CMK (cell line): ENCODE measurements around the gene POLR3E.
"Not testable (repeated sequence)": the region's sequence is repeated elsewhere in the genome, so short reads cannot be mapped to it uniquely, and the experiment has no call there.

Experiments used
- DNase-seq: peaks from one replicate; pipeline ENCODE4 v3.0.0-alpha.2; 2010; ENCODE audit warnings: low read depth

The POLR3E gene

GRCh38 chr16:22366371-22366770 lies 69.2 kb downstream of the POLR3E start:
- DNase-seq = no peak

DNA sequence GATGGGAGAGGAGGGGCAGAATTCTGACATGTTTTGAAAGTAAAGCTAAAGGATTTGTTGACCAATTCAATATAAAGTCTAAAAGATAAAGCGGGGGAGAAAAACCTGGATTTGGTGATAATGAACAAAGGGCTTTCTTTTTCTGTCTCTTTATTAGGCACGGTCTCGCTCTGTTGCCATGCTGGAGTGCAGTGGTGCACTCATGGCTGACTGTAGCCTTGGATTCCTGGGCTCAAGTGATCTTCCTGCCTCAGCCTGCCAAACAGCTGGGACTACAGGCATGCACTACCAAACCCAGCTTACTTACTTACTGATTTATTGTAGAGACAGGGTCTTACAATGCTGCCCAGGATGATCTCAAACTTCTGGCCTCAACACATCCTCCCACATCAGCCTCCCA lies 69.7 kb downstream of the POLR3E start:
- DNase-seq = no peak

- DNase-seq = not testable (repeated sequence)
Observed at GRCh38 chr16:22368200-22368826, 71.1 kb downstream of the POLR3E start.

DNA sequence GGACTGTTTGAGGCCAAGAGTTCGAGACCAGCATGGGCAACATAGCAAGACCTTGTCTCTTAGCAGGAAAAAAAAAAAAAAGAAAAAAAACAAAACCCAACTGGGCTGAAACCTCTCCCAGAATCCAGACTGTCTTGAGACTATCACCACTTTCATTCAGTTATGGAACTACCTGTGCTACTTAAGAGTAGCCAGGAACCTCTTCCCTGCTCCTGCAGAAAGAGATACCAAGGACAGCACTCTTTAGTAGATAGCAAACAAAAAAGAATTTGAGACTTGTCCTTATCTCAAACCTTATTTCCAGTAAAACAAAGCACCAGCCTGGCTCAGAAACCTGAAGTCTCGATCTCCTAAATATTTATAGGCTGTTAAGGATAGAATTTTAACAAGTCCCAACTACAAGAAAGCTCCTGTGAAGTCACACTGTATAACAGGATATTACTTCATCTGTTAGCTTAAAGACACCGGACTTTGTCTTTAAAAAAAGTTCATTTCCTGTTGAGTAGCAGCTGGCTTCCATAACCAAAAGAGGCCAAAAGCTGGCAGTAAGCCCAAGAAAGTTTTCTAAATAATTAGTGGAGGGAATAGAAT lies 72.1 kb downstream of the POLR3E start:
- no peak for DNase-seq

- DNase-seq = no peak
Observed at GRCh38 chr16:22370038-22370820, 73.0 kb downstream of the POLR3E start.

DNA sequence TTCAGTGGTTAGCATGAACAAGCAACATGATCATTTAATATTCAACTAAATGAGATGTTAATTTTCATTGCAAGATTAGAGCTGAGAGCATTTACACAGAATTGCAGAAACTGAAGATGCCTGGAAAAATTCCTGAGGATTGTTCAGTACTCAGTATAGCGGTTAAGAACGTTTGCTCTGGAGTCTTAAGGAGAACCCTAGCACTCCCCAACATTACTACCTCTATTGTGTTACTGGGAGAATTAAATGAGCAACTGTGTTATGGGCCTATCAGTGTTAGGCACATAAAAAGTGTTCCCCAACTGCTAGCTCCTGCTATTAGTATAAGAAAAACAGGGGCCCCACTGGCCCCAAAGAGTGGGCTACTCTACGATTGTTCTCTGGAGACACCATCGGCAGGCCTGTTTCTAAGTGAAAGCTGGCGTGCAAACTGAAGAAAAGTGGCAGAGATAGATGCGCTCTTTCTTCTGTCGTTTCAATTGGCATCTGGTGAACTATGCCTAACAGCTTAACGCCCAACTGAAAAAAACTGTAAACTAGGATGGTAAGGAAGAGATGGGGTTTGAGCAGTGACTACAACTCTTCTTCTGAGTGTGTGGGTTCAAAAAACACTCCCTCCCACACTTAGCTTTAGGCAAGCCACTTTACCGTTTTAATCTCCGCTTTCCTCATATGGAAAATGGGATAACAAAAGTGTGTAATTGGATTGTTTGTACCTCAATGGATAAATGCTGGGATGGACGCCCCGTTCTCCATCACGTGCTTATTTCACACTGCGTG lies 75.9 kb downstream of the POLR3E start:
- DNase-seq = no peak

- DNase-seq = no peak
Observed at GRCh38 chr16:22373662-22374310, 76.6 kb downstream of the POLR3E start.

DNA sequence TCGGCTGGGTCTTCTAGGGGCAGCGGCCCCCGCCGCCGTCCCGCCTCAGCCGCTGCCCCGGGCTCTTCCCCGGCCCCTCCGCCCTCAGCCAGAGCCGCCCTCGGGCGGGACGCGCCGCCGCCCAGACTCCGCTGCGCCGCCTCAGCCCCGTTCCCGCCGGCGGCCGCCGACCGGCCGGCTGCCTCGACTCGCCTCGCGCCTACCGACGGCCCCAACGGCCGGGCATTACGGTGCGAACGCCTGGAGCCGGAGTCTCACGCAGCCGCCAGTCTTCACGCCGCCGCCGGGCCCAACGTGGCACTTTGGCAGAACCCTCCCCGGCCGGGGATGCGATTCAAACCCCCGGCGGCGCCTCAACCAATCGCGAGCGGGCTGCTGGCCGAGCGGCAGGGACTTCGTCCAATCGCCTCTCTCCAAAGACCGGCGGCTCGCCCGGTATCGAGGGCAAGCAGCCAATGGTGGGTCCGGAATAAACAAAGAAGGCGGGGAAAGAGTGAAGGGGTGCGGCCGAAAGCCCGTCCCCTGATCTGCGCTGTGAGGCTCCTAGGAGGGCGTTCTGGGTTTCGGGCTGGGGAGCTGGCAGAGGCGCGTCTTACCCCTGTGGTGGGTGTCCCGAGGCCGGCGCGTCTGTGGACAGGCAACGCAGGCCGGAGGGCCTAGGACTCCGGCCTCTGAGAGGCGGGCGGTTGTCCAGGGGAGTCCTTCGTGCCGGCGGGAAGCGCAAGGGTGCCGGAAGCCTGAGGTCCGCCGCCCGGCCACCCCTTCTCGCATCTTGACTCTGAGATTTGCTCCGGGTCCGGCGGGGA lies 77.3 kb downstream of the POLR3E start, which contains the start of gene CDR2:
CDR2 (minus strand) TSS at position 309 of the 806 bp plus-strand sequence. CDS start 310 bp downstream, outside the sequence.
- peak; percentile 80 for DNase-seq

DNA sequence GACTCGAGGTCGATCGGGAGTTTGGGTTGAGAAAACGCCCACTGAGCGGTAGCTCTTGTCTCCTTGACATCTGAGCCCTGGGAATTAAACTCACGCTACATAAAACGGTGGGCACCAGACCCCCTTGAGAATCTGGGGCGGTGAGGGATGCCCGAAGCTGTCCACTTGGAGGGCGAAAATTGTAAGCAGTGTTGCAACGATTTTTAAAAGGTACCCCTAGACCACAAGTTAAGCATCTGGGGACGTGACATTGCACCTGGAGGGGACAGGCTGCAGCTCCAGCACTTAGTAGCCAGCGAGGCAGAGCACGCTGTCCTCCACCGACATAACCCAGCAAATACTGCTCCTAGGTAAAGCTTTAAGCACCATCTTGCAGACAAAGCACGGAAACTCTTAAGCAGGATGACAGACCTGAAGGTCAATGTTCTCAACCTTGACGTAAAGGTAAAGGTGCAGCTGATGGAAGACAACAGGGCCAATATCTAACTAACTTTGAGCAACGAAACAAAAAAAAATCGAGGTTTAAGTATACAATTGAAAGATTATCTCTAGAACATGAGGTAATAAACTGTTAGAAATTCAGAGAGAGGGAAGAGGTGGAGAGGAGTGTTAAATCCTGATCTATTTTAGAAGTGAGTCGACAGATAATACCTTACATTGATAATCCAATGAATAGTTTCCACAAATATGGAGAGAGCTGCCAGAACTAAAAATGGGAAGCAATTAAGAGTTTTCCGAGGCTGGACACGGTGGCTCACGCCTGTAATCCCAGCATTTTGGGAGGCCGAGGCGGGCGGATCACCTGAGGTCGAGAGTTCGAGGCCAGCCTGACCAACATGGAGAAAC lies 78.1 kb downstream of the POLR3E start:
- no peak for DNase-seq

- no peak for DNase-seq
Observed at GRCh38 chr16:22375963-22376640, 78.9 kb downstream of the POLR3E start.

DNA sequence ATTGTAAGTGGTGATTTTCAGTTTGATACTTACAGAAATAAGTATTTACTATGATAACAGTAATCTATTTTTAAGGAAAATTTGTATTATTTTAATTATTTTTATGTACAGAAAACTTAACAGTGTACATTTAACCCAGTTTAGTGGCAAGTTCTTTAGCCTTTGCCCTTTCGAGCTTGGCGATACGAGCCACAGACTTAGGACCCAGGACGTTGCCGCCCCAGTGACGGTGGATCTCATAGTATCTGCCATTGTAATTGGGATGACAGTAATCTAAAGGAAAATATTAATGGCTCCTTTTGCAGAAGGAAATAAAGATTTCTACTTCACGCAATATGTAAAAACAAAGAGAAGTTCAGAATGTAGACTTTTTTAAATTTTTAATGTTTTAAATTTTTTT lies 82.4 kb downstream of the POLR3E start:
- no peak for DNase-seq

DNA sequence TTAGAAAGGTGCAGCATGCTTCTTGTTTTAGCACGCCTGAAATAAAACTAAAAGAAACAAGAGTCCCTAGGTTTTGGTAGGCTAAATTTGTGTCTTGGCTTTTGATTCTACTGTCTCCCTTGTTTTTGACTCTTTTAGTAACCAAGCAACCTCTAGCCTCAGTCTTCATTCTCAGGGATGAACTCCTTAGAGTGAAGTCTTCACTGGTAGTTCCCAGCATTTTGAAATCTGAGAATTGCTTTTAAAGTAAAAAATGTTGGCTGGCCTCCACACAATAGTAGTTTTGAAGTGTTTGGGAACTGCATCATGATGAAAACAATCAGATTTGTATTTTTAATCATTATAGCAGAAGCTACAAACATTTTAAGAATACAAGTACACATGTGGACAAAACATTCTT lies 83.3 kb downstream of the POLR3E start:
- no peak for DNase-seq

DNA sequence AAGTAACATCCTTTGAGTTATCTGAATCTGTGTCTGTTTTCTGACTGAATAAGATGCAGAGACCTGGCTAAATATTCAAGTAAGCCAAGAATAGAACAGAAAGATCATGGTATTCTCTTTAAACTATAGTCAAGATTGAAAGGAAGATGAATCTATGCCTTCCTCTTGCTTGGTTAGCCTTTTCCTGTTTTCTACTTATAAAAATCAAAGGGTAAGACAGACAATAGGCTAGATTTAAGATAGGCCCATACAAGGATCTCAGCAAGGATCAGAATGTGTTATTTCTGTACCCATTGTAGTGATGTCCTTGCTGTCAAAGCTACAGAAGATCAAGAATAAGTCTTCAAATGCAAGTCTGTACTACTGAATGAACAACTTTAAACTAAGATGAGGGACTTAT lies 84.2 kb downstream of the POLR3E start:
- no peak for DNase-seq

DNA sequence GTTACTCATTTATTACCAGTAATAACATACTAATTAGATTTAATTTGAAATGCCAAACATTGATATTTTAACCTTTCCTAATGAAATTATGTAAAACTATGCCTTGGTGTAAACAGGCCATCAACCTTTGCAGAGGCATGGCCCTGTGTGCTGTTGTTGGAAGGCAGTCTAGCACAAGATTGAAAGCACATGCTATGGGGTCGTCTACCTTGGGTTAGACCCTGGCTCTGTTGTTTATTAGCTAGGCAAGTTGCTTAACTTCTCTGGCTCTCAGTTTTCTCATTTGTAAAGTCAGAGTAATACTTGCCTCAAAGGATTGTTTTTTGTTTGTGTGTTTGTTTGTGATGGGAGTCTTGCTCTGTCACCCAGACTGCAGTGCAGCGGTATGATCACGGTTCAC lies 86.6 kb downstream of the POLR3E start:
- DNase-seq = no peak
